T follicular helper cell (primary cell): Measurements from ENCODE around the gene CAMTA1.

Source experiments
- DNase-seq: peaks from one replicate; pipeline ENCODE4 v3.0.0-alpha.2; 2020; ENCODE audit warnings: low read depth

CAMTA1 gene

GRCh38 chr1:7477593-7477992, 692.3 kb downstream of the CAMTA1 start:
- DNase-seq = no peak

GRCh38 chr1:7478142-7478790, 693.0 kb downstream of the CAMTA1 start:
- DNase-seq = no peak

GRCh38 chr1:7478809-7479499, 693.7 kb downstream of the CAMTA1 start:
- no peak for DNase-seq

- DNase-seq = no peak
These were observed 694.3 kb downstream of the CAMTA1 start for GRCh38 chr1:7479571-7479970.

GRCh38 chr1:7481194-7481593, 695.9 kb downstream of the CAMTA1 start:
- DNase-seq = no peak

- DNase-seq = no peak
These were observed 696.8 kb downstream of the CAMTA1 start for GRCh38 chr1:7482077-7482476.

- no peak for DNase-seq
These were observed 697.7 kb downstream of the CAMTA1 start for GRCh38 chr1:7482772-7483495.

- no peak for DNase-seq
These were observed 698.6 kb downstream of the CAMTA1 start for GRCh38 chr1:7483634-7484383.

- DNase-seq = no peak
These were observed 700.0 kb downstream of the CAMTA1 start for GRCh38 chr1:7485086-7485780.

GRCh38 chr1:7485826-7486225, 700.6 kb downstream of the CAMTA1 start:
- no peak for DNase-seq

GRCh38 chr1:7487766-7488474, 702.7 kb downstream of the CAMTA1 start:
- DNase-seq = no peak

GRCh38 chr1:7488475-7488842, 703.2 kb downstream of the CAMTA1 start:
- no peak for DNase-seq

GRCh38 chr1:7489586-7489985, 704.3 kb downstream of the CAMTA1 start:
- DNase-seq = no peak

GRCh38 chr1:7490576-7490975, 705.3 kb downstream of the CAMTA1 start:
- no peak for DNase-seq

- DNase-seq = no peak
These were observed 706.0 kb downstream of the CAMTA1 start for GRCh38 chr1:7491109-7491817.

GRCh38 chr1:7491818-7492173, 706.5 kb downstream of the CAMTA1 start:
- no peak for DNase-seq

GRCh38 chr1:7493711-7494454, 708.6 kb downstream of the CAMTA1 start:
- no peak for DNase-seq

- DNase-seq = no peak
These were observed 710.7 kb downstream of the CAMTA1 start for GRCh38 chr1:7495962-7496361.

GRCh38 chr1:7497107-7497637, 711.9 kb downstream of the CAMTA1 start:
- no peak for DNase-seq
